CD4-positive, alpha-beta T cell (primary cell): ENCODE data around the gene SEPTIN8. TPM values are rescaled to one million over a fixed set of nuclear protein-coding genes. Genes with fewer than 3 reads are reported as not detected.

ENCODE experiments used
- ATAC-seq: fragments of 200-7000 bp; cut with Tn5 transposase; one replicate; pipeline ENCODE4 v1.10.0; 2022; ENCODE audit warnings: mild to moderate bottlenecking; ENCODE audit not compliant: poor library complexity
- CTCF ChIA-PET: fragments of 350-600 bp; sonication (Branson Sonifier 250); formaldehyde crosslinking; loops from one replicate; lab custom pipeline; 2021; ENCODE audit warnings: antibody characterized with exemption, inconsistent platforms; lab: Charles Lee
- POLR2A ChIA-PET: fragments of 350-600 bp; sonication (Branson Sonifier 250); formaldehyde crosslinking; loops from one replicate; lab custom pipeline; 2021; ENCODE audit warnings: antibody characterized with exemption, inconsistent platforms; lab: Charles Lee
- DNase-seq, 14 experiments: peaks; one replicate each; pipeline ENCODE4 v3.0.0-alpha.2; 2013 to 2020; ENCODE audit warnings: mixed read lengths in 2 of 14
- H3K27ac ChIP-seq, 2 donors: one replicate each; pipeline versions ENCODE4 v1.5.1 to v1.7.0; 2013; ENCODE audit warnings: low read length in 2 of 2, low read depth in 1 of 2, mild to moderate bottlenecking in 1 of 2
- H3K27me3 ChIP-seq, 2 experiments: 1 replicate in 1 of 2; 2 replicates in 1 of 2; pipeline versions ENCODE4 v1.6.1 to v1.7.0; 2013; ENCODE audit warnings: low read length in 2 of 2, control low read depth in 1 of 2, mild to moderate bottlenecking in 1 of 2, moderate library complexity in 1 of 2; ENCODE audit not compliant: insufficient read depth in 2 of 2, control insufficient read depth in 1 of 2
- H3K36me3 ChIP-seq: one replicate; pipeline ENCODE4 v1.6.1; 2013; ENCODE audit warnings: low read length, control low read depth; ENCODE audit not compliant: insufficient read depth
- H3K4me1 ChIP-seq: one replicate; pipeline ENCODE4 v1.6.1; 2013; ENCODE audit warnings: low read length, control low read depth; ENCODE audit not compliant: insufficient read depth
- H3K4me3 ChIP-seq: one replicate; pipeline ENCODE4 v1.5.1; 2013; ENCODE audit warnings: mild to moderate bottlenecking, low read length, moderate library complexity
- H3K9me3 ChIP-seq, 2 experiments: 1 replicate in 1 of 2; 2 replicates in 1 of 2; pipeline versions ENCODE4 v1.6.1 to v1.7.0; 2013; ENCODE audit warnings: low read length in 2 of 2, mild to moderate bottlenecking in 2 of 2, control low read depth in 1 of 2, moderate library complexity in 1 of 2; ENCODE audit not compliant: control insufficient read depth in 1 of 2, insufficient read depth in 1 of 2
- H3K27ac Mint-ChIP-seq: one replicate; pipeline ENCODE4 v1.8.0; 2020; ENCODE audit warnings: mixed read lengths
- H3K27me3 Mint-ChIP-seq: one replicate; pipeline ENCODE4 v1.8.0; 2021; ENCODE audit warnings: mixed read lengths
- H3K36me3 Mint-ChIP-seq: one replicate; pipeline ENCODE4 v1.8.0; 2021; ENCODE audit warnings: low read depth, mixed read lengths
- H3K4me1 Mint-ChIP-seq: one replicate; pipeline ENCODE4 v1.8.0; 2021; ENCODE audit warnings: low read depth, mixed read lengths
- H3K4me3 Mint-ChIP-seq: one replicate; pipeline ENCODE4 v1.8.0; 2020; ENCODE audit warnings: mild to moderate bottlenecking, mixed read lengths
- H3K9me3 Mint-ChIP-seq: one replicate; pipeline ENCODE4 v1.8.0; 2020; ENCODE audit warnings: mixed read lengths
- CTCF ChIP-seq: fragments of 200-600 bp; IDR thresholded peaks from one replicate; pipeline ENCODE4 v1.8.0; 2022; ENCODE audit warnings: antibody characterized with exemption, mild to moderate bottlenecking
- intact Hi-C, 2 experiments: fragments of 100-400 bp; cut with DNase I in 1 of 2; cut with micrococcal nuclease in 1 of 2; formaldehyde crosslinking; loops; one replicate each; pipeline versions ENCODE4 v1.15.1 to v1.9.0; 2023 to 2025; cut with DNase I, micrococcal nuclease
- total RNA-seq, 174 experiments: library from RNA in 2 of 174; stranded (reverse) in 2 of 174; gene quantifications; one replicate each; pipeline ENCODE4 v1.2.3 and lab custom pipeline; 2021 to 2026

The SEPTIN8 gene
- total RNA-seq, 2 experiments from 2014 or later = 4.4 to 5.3 TPM

- no peak for DNase-seq
- ChIA-PET POLR2A (no interaction called here), CTCF (no interaction called here)
- Histone ChIP-seq H3K27ac (no peak overlapping the region), H3K9me3 (no peaks in the 10 kb centered on the region), H3K4me1 (no peaks in the 10 kb centered on the region), H3K4me3 (no peak overlapping the region), H3K36me3 (peaks cover 3% of the 10 kb centered on the region), H3K27me3 (no peaks in the 10 kb centered on the region)
- ATAC-seq = no peak
- H3K9me3 Mint-ChIP-seq = no peaks in the 10 kb centered on the region
- TF ChIP-seq CTCF = no peak
- no peaks in the 10 kb centered on the region for H3K4me1 Mint-ChIP-seq
- no peaks in the 10 kb centered on the region for H3K27me3 Mint-ChIP-seq
- H3K4me3 Mint-ChIP-seq = no peak overlapping the region
- intact Hi-C loops = no loop called here
- no peaks in the 10 kb centered on the region for H3K36me3 Mint-ChIP-seq
- no peak overlapping the region for H3K27ac Mint-ChIP-seq
Observed at GRCh38 chr5:132762246-132763000, 14.6 kb downstream of the SEPTIN8 start.

GRCh38 chr5:132761321-132762240, 15.5 kb downstream of the SEPTIN8 start:
- peaks cover 3% of the 10 kb centered on the region for H3K36me3 ChIP-seq
- Mint-ChIP-seq H3K4me3 (no peak overlapping the region), H3K36me3 (no peaks in the 10 kb centered on the region), H3K4me1 (no peaks in the 10 kb centered on the region), H3K9me3 (no peaks in the 10 kb centered on the region), H3K27ac (no peak overlapping the region), H3K27me3 (no peaks in the 10 kb centered on the region)
- ChIA-PET POLR2A (no interaction called here), CTCF (interaction anchor here (0.5 kb wide), 1 partner anchor 958 kb away, joined by 3 read pairs; no protein-coding TSS in a partner anchor)
- H3K4me3 ChIP-seq = no peak overlapping the region
- no peak for ATAC-seq
- intact Hi-C loops = no loop called here
- H3K27me3 ChIP-seq = no peaks in the 10 kb centered on the region
- no peak for TF ChIP-seq CTCF
- no peaks in the 10 kb centered on the region for H3K9me3 ChIP-seq
- no peaks in the 10 kb centered on the region for H3K4me1 ChIP-seq
- H3K27ac ChIP-seq = no peak overlapping the region
- DNase-seq = no peak

- H3K4me3 ChIP-seq = no peak overlapping the region
- POLR2A ChIA-PET = no interaction called here
- no peak overlapping the region for H3K27ac ChIP-seq
- CTCF ChIA-PET = interaction anchor here (0.5 kb wide), 1 partner anchor 957 kb away, joined by 3 read pairs; no protein-coding TSS in a partner anchor
- no peak for DNase-seq
- H3K9me3 ChIP-seq = no peaks in the 10 kb centered on the region
- no peak overlapping the region for H3K27ac Mint-ChIP-seq
- no peaks in the 10 kb centered on the region for H3K27me3 ChIP-seq
- no peaks in the 10 kb centered on the region for H3K36me3 Mint-ChIP-seq
- no peaks in the 10 kb centered on the region for H3K4me1 ChIP-seq
- TF ChIP-seq CTCF = no peak
- no peak for ATAC-seq
- no peak overlapping the region for H3K4me3 Mint-ChIP-seq
- intact Hi-C loops = no loop called here
- H3K27me3 Mint-ChIP-seq = no peaks in the 10 kb centered on the region
- no peaks in the 10 kb centered on the region for H3K9me3 Mint-ChIP-seq
- H3K36me3 ChIP-seq = peaks cover 3% of the 10 kb centered on the region
- H3K4me1 Mint-ChIP-seq = no peaks in the 10 kb centered on the region
Observed at GRCh38 chr5:132760601-132761317, 16.3 kb downstream of the SEPTIN8 start.
